Right ventricle myocardium inferior (tissue), 1 donor: ENCODE measurements around the gene SSPN. TPM values are rescaled to one million over a fixed set of nuclear protein-coding genes. Genes with fewer than 3 reads are reported as not detected.

ENCODE experiments used
- ATAC-seq: fragments of 200-7000 bp; cut with Tn5 transposase; one replicate; pipeline ENCODE4 v1.9.1; 2020; ENCODE audit warnings: mild to moderate bottlenecking, moderate library complexity
- DNase-seq: peaks from one replicate; pipeline ENCODE4 v3.0.0; 2021; ENCODE audit errors: missing footprints
- intact Hi-C: fragments of 100-400 bp; cut with DNase I; formaldehyde crosslinking; loops from one replicate; pipeline ENCODE4 v1.11.0; 2022
- total RNA-seq: library from RNA; stranded (reverse); fragmentation: NEBNext Ultra II Directional; extraction: Animal tissue kit (Norgen Biotek cat#: 25700); gene quantifications from one replicate; pipeline ENCODE4 v1.2.1, GENCODE V29; 2021
- donor health status: DM: no; HTN: yes; CAD: no; lungs with severe emphysema.

SSPN gene
- total RNA-seq, 1 donor from 2014 or later = 49.8 TPM

DNA sequence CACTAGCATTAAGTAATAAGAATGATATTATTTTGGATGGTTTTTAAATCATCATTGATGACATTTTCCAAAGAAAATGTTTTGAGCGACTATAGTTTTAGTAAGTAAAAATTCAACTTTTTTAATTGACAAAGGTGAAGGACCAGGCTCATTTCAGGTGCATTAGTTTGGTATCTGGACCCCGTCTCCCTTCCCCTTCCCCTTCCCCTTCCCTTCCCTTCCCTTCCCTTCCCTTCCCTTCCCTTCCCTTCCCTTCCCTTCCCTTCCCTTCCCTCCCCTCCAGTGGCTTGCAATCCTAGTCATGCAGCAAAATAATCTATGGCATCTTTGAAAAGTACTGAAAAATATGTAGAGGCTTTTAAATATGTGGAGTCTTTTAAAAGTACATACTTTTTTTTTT, 13.0 kb upstream of the SSPN start:
- no peak for ATAC-seq
- DNase-seq = no peak
- intact Hi-C loops = no loop called here

GRCh38 chr12:26185532-26186320, 9.6 kb upstream of the SSPN start:
- intact Hi-C loops = no loop called here

DNA sequence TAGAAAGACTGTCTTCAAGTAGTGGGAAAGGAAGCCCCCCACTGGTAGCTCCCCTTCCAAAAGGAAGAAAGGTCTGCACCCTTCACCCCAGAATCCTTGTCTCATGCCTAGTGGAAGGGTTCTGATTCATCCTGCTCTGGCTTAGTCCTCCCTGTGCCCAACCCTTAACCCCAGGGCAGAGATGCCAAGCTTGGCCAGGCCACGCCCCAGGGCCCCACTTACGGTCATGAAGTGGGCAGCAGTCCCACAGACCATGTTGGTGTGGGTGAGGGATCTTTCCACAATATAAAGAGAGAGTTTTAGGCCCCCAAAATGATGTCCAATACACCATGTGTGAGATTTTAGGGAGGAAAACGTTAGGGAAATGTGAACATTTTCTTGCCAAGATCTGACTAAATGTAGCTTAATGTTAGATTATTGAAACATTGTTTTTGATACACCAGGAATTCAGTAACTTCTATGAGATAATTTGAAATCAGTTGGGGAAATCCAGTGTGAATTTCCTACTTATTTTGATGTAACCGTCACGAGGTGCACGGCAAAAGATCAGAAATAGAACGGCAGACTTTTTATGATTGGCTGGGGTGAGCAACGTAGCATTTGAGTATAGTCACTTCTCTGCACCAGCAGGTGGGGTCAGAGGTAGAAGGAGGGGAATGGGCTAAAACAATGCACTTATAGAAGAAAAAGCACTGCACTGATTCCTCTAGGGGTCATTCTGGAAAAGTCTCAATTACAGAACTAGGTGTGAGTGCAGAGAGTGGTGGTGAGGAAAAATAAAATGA, 8.2 kb upstream of the SSPN start:
- ATAC-seq = no peak
- intact Hi-C loops = no loop called here

More at GRCh38 chr12:26185532-26186320, 9.6 kb upstream of the SSPN start:
- DNase-seq (no peak), ATAC-seq (no peak)

DNA sequence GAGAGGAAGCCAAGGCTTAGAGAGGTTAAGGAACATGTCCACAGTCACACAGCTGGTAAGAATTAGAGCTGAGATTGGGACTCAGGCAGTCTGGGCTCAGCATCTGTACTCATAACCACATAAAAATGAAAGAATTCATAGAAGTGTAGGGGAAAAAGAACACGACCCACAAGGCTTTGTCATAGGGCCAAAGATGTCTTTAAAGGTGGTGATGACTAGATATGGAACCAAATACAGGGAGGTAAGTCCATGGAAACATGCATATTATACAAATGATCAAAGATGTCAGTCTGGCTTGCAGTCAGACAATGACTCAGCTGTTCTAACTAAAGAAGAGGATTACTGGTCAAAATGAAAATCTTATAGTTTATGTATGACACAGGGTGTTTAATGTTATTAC, 7.2 kb upstream of the SSPN start:
- ATAC-seq = no peak
- DNase-seq = no peak
- intact Hi-C loops = no loop called here

More for the DNA sequence above, 8.2 kb upstream of the SSPN start:
- no peak for DNase-seq

DNA sequence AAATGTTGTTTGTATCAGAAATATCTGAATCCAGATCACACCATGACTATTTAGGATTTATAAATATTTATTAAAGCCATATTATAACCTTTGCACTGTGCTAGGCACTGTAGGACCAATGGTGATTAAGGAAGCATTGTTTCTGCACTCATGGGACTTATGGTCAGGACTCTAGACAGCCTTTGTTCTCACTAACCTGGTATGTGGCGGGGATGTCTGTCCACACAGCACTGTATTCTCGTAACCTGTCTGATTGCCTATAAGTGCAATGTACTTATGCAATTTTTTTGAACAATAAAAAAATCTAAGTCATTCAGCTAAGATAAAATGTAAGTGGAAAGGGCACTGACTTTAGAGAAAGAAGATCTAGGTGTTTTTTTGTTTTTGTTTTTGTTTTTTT, 6.7 kb upstream of the SSPN start:
- no peak for DNase-seq
- intact Hi-C loops = no loop called here
- no peak for ATAC-seq

GRCh38 chr12:26192142-26192541, 3.2 kb upstream of the SSPN start:
- intact Hi-C loops = no loop called here
- DNase-seq (no peak), ATAC-seq (no peak)

DNA sequence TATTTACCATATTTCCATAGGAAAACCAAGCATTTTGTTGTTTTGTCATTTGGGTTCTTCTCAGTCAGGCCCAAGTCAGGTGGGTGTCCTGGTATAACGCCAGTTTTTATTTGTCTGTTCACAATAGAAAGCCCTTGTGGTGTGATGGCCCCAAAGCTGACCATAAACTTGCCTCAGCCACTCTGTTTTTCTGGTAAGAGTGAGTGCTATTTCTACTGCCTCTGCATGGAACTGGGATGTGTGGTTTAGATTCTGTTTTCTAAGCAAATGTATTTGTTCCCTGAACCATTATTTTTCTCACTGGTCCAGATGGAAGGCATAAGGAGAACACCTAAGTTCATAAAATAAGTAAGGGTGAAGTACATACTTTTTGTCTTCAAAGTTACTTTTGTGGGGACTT, 1.8 kb upstream of the SSPN start:
- intact Hi-C loops = no loop called here
- DNase-seq = no peak
- no peak for ATAC-seq

DNA sequence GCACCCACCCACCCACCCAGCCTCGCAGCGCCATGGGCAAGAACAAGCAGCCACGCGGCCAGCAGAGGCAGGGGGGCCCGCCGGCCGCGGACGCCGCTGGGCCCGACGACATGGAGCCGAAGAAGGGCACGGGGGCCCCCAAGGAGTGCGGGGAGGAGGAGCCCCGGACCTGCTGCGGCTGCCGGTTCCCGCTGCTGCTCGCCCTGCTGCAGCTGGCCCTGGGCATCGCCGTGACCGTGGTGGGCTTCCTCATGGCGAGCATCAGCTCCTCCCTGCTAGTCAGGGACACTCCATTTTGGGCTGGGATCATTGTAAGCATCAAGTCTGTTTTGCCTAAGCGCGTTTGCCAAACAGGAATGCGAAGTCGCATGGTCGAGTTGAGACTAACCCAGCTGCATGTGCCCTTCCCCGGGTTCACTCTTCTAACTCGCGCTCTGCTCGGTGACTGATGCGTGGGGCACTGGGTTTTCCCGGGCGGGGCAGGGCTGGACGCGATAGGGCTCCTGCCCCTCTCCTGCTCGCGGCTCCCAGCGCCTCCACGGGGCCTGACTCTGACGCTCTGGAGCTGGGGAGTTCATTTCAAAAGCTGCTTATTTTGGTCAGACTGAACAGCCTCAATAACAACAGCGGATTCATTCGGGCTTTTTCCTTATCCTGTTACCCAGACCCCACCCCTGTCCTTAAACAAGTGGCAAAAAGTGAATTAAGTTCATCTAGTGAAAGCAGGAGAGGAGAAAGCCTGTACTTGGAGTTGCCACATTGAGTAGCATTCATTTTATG, 458 bp downstream of the SSPN start:
- intact Hi-C loops = loop anchor here (2.0 kb wide), 1 partner anchor 71 kb away; the partner anchor contains the start of gene BHLHE41
- ATAC-seq (peak; percentile 74), DNase-seq (peak; percentile 71)

- DNase-seq = no peak
- peak; percentile 59 for ATAC-seq
- intact Hi-C loops = loop anchor here (2.0 kb wide), 1 partner anchor 72 kb away; the partner anchor contains the start of gene BHLHE41
Measured at GRCh38 chr12:26196421-26196716, 996 bp downstream of the SSPN start.

- no peak for ATAC-seq
- intact Hi-C loops = loop anchor here (2.0 kb wide), 1 partner anchor 73 kb away; the partner anchor contains the start of gene BHLHE41
Measured at GRCh38 chr12:26197832-26198231, 2.5 kb downstream of the SSPN start.

DNA sequence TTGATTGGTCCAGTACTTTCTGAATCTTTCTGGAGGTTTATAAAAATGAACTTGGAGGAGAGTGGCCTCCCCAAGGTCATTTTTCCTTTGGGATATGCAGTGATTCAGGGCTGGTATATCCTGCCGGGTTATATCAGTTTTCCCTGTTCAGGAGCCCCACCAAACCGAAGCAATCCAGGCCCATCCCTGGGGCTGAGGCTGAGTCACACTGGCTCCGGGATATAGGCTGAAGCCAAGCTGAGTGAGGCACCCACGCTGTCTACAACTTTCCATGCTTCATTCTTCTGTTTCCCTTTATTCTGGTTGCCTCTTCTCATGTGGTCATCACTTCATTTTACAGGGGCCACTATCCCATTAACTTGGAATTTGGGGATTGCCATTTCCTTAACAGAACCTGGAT, 3.4 kb downstream of the SSPN start:
- intact Hi-C loops = no loop called here
- DNase-seq = no peak
- ATAC-seq = peak; percentile 43

More at GRCh38 chr12:26197832-26198231, 2.5 kb downstream of the SSPN start:
- no peak for DNase-seq

- DNase-seq (no peak), ATAC-seq (no peak)
- intact Hi-C loops = no loop called here
Measured at GRCh38 chr12:26203167-26203780, 7.9 kb downstream of the SSPN start.

DNA sequence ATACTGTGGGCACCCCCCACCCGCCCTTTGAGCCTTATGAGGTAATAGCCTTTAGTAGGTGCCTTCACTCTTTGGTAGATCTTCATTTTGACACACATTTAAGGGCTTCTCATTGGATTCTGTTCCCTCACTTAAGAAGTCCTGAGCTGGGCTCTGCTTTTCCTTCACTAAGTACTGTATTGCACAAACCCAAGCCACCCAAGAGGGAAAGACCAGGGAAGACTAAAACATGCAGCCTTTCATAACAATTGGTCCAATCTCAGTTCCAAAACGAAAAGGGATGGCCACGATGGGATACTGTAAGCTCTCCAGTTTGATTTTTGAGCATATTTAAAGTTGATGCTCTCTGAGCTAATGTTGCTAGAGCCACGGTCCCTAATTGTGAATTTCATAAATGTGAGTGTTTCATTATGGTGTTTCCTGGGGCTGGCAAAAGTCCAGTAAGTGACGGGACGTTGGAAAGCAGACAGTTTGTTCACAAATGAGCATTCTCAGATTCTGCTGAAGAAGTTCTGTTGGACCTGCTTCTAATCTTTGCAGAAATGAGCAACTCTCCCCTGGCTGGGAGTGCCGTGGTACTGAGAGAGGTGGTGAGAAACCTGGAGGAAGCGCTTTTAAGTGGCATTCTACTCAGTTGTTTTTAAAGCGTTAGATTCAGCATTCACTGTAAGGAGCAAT, 9.4 kb downstream of the SSPN start:
- DNase-seq (no peak), ATAC-seq (peak; percentile 46)
- intact Hi-C loops = no loop called here

- DNase-seq = no peak
- intact Hi-C loops = no loop called here
- no peak for ATAC-seq
Measured at GRCh38 chr12:26205298-26205697, 9.9 kb downstream of the SSPN start.

GRCh38 chr12:26205941-26206340, 10.6 kb downstream of the SSPN start:
- ATAC-seq (no peak), DNase-seq (no peak)
- intact Hi-C loops = no loop called here

GRCh38 chr12:26211331-26211730, 16.0 kb downstream of the SSPN start:
- intact Hi-C loops = no loop called here
- DNase-seq (no peak), ATAC-seq (no peak)

DNA sequence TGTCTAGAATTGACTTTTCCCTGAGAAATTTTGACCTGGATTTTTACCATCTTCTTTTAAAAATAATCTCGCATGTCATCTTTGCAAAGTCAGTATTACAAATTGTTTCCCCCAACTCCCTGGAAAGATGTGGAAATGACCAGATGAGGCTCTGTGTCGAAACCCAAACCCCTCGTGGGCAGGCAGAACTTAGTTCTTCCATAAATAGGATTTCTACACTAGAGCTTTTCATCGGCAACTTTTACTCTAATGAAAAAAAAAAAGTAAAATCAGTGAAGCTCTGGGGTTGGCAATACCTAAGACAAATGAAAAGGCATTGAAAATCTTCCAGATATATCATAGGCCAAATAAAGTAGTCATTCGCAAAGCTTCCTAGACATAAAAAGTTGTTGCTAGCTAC, 17.0 kb downstream of the SSPN start:
- DNase-seq (no peak), ATAC-seq (no peak)
- intact Hi-C loops = no loop called here

GRCh38 chr12:26212988-26213387, 17.6 kb downstream of the SSPN start:
- DNase-seq (no peak), ATAC-seq (no peak)
- intact Hi-C loops = no loop called here
